GM18951 (cell line): Measurements from ENCODE around the gene ITPRIPL2.

Experiments
- POLR2A ChIP-seq: IDR thresholded peaks from 4 replicates; pipeline ENCODE4 v1.6.1; 2011; ENCODE audit warnings: mild to moderate bottlenecking; ENCODE audit not compliant: insufficient read length, insufficient read depth; ENCODE audit errors: extremely low read depth
- in situ Hi-C: fragments of 300-500 bp; cut with MboI; formaldehyde crosslinking; loops from one replicate; pipeline ENCODE4 v1.12.0; 2022; ENCODE audit warnings: low sequenced_read_pairs, mixed read lengths, inconsistent platforms; ENCODE audit not compliant: unreplicated experiment

The ITPRIPL2 gene

GRCh38 chr16:19152042-19152441, 38.3 kb downstream of the ITPRIPL2 start:
- no peak for TF ChIP-seq POLR2A
- in situ Hi-C loops, result no loop called here

DNA sequence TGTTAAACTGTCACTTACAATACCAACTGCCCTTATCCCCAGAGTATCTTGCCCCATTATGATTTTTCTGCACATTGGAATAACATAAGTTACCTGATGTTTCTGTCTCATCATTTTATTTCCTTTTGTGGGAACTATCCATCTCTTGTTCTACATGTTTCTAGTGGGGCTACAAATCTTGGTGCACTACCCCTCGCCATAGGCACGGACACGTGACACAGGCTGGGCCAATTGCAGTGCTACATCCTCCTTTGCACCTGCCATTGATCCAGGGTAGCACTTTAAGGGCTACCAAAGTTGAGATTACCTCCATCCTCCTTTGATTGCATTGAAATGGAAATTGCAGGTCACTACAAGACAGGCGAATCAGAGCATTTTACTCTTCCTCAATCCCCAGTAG, 40.1 kb downstream of the ITPRIPL2 start:
- in situ Hi-C loops, result no loop called here
- TF ChIP-seq POLR2A, result no peak

DNA sequence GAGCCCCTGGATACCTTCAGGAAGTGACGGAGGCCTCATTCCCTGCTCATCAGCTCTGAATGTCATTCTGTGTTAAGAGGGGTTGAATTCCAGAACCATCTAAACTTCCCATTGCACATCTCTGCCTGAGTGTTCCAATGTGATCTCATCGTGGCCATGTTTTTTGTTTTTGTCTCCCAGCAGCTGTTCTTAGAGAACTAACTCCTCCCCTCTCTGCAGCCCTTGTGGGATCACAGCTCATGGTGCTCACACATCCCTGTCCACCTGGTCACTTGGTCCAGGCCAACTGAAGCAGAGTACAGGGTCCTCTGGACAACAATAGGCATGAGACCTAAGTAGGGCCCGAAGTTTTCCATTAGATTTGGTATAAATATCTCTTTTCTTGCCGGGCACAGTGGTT, 48.3 kb downstream of the ITPRIPL2 start:
- in situ Hi-C loops, result no loop called here

DNA sequence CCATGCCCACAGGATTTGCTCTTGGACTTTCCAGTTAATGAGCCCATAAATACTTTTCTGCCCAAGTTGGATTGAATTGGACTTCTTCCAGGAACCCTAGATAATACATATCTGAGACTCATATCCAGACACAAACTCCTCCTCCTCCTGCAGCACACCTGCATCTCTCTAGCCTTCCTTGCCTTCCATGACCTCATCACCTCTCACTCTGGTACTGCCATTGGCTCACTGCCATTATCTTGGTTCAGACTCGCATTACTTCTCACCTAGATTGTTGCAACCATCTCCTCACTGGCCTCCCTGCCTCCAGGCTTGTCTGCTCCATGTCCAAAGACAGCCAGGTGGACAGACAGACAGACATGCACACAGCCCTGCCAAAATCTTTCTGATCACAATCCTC, 49.5 kb downstream of the ITPRIPL2 start:
- TF ChIP-seq POLR2A, result no peak
- in situ Hi-C loops, result no loop called here

More for the DNA sequence above, 48.3 kb downstream of the ITPRIPL2 start:
- TF ChIP-seq POLR2A, result no peak

GRCh38 chr16:19164285-19164684, 50.5 kb downstream of the ITPRIPL2 start:
- in situ Hi-C loops, result no loop called here
- TF ChIP-seq POLR2A, result no peak

GRCh38 chr16:19165101-19165500, 51.3 kb downstream of the ITPRIPL2 start:
- in situ Hi-C loops, result no loop called here
- TF ChIP-seq POLR2A, result no peak

DNA sequence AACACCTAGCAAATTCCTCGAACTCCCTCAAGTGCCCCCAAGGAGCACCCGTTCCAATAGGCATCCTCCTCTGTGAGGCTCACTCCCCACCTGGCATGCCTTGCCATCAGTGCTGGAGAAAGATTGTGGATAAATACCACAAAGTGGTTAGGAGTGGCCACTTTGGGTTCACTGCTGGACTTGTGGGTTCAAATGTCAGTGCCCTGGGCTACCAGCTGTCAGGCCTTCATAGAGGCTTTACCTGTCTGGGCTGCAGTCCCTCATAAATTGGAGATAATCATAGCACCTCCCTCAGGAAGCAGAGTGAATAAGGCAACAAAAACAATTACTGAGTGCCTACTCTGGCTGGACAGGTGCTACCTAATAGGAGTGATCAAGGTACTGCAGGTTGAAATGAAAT, 52.7 kb downstream of the ITPRIPL2 start:
- in situ Hi-C loops, result no loop called here
- TF ChIP-seq POLR2A, result no peak

- TF ChIP-seq POLR2A, result no peak
- in situ Hi-C loops, result no loop called here
Observed at GRCh38 chr16:19167710-19168370, 54.1 kb downstream of the ITPRIPL2 start, which contains the start of gene SYT17. Gene SYT17 (plus strand): TSS chr16:19168240. CDS start chr16:19168647, 407 bp downstream.

- in situ Hi-C loops, result no loop called here
- TF ChIP-seq POLR2A, result no peak
Observed at GRCh38 chr16:19168371-19169081, 54.8 kb downstream of the ITPRIPL2 start.

DNA sequence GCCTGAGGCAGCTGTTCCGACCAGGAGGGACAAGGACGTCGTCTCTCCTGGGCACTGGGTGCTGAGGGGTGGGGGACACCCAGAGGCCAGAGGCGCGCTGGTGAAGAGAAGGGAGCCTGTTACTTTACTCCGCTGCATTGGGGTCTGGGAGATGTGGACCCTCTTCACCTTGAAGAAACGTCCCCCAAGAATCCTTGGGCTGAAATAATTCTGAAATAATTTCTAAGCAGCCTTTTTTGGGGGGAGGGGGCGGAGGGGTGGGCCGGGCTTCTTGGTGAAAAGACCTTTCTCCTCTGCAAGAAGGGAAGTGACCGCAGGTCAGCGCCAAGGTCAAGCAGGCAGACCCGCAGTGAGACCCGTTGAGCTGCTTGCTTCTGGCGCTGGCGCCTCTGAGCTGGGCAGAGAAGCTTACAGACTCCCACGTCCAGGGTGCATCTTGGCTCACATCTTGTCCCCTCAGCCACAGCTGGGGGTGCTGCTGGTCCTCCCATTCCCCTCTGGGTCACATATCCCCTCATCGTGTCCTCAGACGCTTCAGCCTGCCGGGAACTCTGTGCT, 55.4 kb downstream of the ITPRIPL2 start:
- no peak for TF ChIP-seq POLR2A
- in situ Hi-C loops, result no loop called here

DNA sequence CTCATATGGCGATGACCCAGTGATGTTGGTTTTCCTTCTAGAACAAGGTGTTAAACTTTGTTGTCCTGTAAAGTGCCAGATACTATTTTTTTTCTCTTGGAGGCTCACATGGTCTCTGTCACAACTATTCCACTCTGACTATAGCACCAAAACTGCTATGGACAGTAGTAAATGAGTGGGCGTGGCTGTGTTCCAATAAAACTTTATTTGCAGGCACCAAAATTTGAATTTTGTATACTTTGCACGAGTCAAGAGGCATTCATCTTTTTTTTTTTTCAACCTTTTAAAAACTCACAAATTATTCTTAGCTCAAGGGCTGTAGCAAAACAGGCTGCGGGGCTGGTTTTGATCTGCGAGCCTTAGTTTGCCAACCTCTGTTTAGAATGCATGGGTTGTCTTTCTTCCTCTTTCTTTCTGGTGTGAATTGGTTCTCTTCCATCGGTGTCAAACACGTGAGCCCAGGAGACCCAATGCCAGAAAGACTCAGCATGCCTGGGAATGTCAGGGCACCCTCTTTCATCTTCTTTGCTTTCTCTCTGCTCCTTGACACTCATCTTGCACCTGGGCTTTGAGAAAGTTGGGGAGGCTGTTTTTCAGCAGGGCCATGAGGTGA, 56.4 kb downstream of the ITPRIPL2 start:
- TF ChIP-seq POLR2A, result no peak
- in situ Hi-C loops, result no loop called here
